OCI-LY1 (cell line): ENCODE results near the gene ZNF804A.

ENCODE experiments used
- H2AFZ ChIP-seq: fragments of 200-600 bp; sonication (generic), shearing (Covaris generic); 2 replicates; pipeline ENCODE4 v1.6.0; 2014; ENCODE audit warnings: antibody characterized with exemption, mild to moderate bottlenecking, low read length
- H3F3A ChIP-seq: fragments of 200-600 bp; sonication (generic), shearing (Covaris generic); 2 replicates; pipeline ENCODE4 v1.6.0; 2014; ENCODE audit warnings: mild to moderate bottlenecking, antibody characterized with exemption, low read length, moderate library complexity; ENCODE audit not compliant: insufficient read depth
- H3K27ac ChIP-seq: fragments of 200-600 bp; sonication (generic); 2 replicates; pipeline ENCODE4 v1.5.1; 2014; ENCODE audit warnings: low read length, mixed run types, mild to moderate bottlenecking, low read depth; ENCODE audit not compliant: poor library complexity, severe bottlenecking
- H3K27me3 ChIP-seq: fragments of 200-600 bp; sonication (generic); 2 replicates; pipeline ENCODE4 v1.6.0; 2014; ENCODE audit warnings: antibody characterized with exemption, mild to moderate bottlenecking, low read length, moderate library complexity; ENCODE audit not compliant: insufficient read depth
- H3K36me3 ChIP-seq: fragments of 200-600 bp; sonication (generic); 2 replicates; pipeline ENCODE4 v1.6.1; 2014; ENCODE audit warnings: mild to moderate bottlenecking, antibody characterized with exemption, low read length, moderate library complexity, mixed read lengths; ENCODE audit not compliant: insufficient read depth
- H3K4me1 ChIP-seq: fragments of 200-600 bp; sonication (generic); 2 replicates; pipeline ENCODE4 v1.5.1; 2014; ENCODE audit warnings: mild to moderate bottlenecking, low read length, moderate library complexity; ENCODE audit not compliant: insufficient read depth, severe bottlenecking
- H3K4me2 ChIP-seq: fragments of 200-600 bp; sonication (generic), shearing (Covaris generic); 2 replicates; pipeline ENCODE4 v1.6.1; 2014; ENCODE audit warnings: low read length
- H3K4me3 ChIP-seq: fragments of 200-600 bp; sonication (generic); 2 replicates; pipeline ENCODE4 v1.5.1; 2014; ENCODE audit warnings: low read length, low read depth, mild to moderate bottlenecking, mixed read lengths; ENCODE audit not compliant: poor library complexity, severe bottlenecking
- H3K79me2 ChIP-seq: fragments of 200-600 bp; shearing (Covaris generic); 2 replicates; pipeline ENCODE4 v1.6.1; 2016; ENCODE audit warnings: mixed run types, low read length, mixed read lengths; ENCODE audit not compliant: insufficient read depth
- H3K9ac ChIP-seq: fragments of 200-600 bp; sonication (generic), shearing (Covaris generic); 2 replicates; pipeline ENCODE4 v1.6.1; 2014; ENCODE audit warnings: mild to moderate bottlenecking, low read length, mixed read lengths
- H3K9me2 ChIP-seq: fragments of 200-600 bp; sonication (generic), shearing (Covaris generic); 2 replicates; pipeline ENCODE4 v1.6.1; 2014; ENCODE audit warnings: low read depth, mild to moderate bottlenecking, low read length, mixed read lengths
- H3K9me3 ChIP-seq: fragments of 200-600 bp; shearing (Covaris generic); 2 replicates; pipeline ENCODE4 v1.6.1; 2014; ENCODE audit warnings: low read length, mixed read lengths
- H4K20me1 ChIP-seq: fragments of 200-600 bp; sonication (generic), shearing (Covaris generic); 2 replicates; pipeline ENCODE4 v1.6.0; 2016; ENCODE audit warnings: mild to moderate bottlenecking, low read length; ENCODE audit not compliant: insufficient read depth
- EZH2 ChIP-seq: fragments of 200-600 bp; sonication (generic), shearing (Covaris generic); IDR thresholded peaks from 2 replicates; pipeline ENCODE4 v1.8.0; 2017; ENCODE audit warnings: borderline replicate concordance, mixed run types, mild to moderate bottlenecking, antibody characterized with exemption, low read length, moderate library complexity, mixed read lengths
- TF ChIP-seq, protein P1 (sequence below): fragments of 200-600 bp; sonication (generic), shearing (Covaris generic); IDR thresholded peaks from 2 replicates; pipeline ENCODE4 v1.5.1; 2017; ENCODE audit warnings: mild to moderate bottlenecking, antibody characterized with exemption, low read length, moderate library complexity, mixed read lengths

Gene ZNF804A

DNA sequence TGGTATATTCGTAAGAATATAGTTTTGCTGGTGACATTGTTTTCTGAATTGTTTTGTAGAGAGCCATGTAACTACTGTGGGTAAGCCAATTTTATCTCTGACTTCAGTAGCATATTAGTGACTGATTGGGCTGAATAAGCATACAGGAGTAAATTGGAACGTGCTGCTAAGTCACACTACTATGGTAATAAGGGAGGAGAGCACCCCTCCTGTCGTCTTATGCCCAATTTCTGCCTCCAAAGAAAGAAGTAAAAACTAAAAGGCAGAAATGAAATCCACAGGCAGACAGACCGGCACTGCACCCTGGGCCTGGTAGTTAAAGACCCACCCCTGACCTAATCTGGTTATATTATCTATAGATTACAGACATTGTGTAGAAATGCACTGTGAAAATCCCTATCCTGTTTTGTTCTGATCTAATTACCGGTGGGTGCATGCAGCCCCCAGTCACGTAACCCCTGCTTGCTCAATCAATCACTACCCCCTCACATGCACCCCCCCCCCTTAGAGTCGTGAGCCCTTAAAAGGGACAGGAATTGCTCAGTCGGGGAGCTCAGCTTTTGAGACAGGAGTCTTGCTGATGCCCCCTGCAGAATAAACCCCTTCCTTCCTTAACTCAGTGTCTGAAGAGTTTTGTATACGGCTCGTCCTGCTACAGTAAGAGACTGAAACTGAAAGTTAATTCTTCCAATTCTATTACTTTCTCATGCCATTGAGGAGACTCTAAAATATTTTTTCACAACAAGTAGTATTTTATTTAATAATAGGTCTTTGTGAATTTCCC is 167.0 kb downstream of the ZNF804A start:
- peaks cover 59% of the 10 kb centered on the region for H3K79me2 ChIP-seq
- H3K27me3 ChIP-seq: no peaks in the 10 kb centered on the region
- no peaks in the 10 kb centered on the region; the same call in 1 of the 2 replicates for H3K9me3 ChIP-seq
- no peak overlapping the region for H2AFZ ChIP-seq
- no peaks in the 10 kb centered on the region for H3F3A ChIP-seq
- H3K9me2 ChIP-seq: no peaks in the 10 kb centered on the region
- H3K36me3 ChIP-seq: peaks cover 37% of the 10 kb centered on the region
- H3K4me3 ChIP-seq: no peak overlapping the region
- H4K20me1 ChIP-seq: no peaks in the 10 kb centered on the region
- no peak overlapping the region for H3K4me2 ChIP-seq
- H3K27ac ChIP-seq: no peak overlapping the region
- TF ChIP-seq, protein P1, sequence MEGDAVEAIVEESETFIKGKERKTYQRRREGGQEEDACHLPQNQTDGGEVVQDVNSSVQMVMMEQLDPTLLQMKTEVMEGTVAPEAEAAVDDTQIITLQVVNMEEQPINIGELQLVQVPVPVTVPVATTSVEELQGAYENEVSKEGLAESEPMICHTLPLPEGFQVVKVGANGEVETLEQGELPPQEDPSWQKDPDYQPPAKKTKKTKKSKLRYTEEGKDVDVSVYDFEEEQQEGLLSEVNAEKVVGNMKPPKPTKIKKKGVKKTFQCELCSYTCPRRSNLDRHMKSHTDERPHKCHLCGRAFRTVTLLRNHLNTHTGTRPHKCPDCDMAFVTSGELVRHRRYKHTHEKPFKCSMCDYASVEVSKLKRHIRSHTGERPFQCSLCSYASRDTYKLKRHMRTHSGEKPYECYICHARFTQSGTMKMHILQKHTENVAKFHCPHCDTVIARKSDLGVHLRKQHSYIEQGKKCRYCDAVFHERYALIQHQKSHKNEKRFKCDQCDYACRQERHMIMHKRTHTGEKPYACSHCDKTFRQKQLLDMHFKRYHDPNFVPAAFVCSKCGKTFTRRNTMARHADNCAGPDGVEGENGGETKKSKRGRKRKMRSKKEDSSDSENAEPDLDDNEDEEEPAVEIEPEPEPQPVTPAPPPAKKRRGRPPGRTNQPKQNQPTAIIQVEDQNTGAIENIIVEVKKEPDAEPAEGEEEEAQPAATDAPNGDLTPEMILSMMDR: no peak
- TF ChIP-seq EZH2: no peak
- H3K4me1 ChIP-seq: no peaks in the 10 kb centered on the region
- H3K9ac ChIP-seq: no peak overlapping the region

DNA sequence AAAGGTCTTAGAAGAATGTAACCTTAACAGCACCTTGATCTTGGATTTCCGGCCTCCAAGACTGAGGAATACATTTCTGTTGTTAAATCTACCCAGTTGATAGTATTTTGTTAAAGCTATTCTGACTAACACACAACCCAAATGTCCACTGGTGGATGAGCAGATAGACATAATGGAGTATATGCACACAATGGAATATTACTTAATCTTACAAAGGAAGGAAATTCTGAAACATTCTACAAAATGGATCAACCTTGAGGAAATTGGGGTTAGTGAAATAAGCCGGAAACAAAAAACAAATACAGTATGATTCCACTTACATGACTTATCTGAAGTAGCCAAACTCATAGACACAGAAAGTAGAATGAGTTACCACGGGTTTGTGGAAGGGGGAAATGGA is 168.7 kb downstream of the ZNF804A start:
- H3K27me3 ChIP-seq: no peaks in the 10 kb centered on the region
- H3K9ac ChIP-seq: no peak overlapping the region
- H3K4me2 ChIP-seq: no peak overlapping the region
- no peak overlapping the region for H3K4me3 ChIP-seq
- H2AFZ ChIP-seq: no peak overlapping the region
- no peaks in the 10 kb centered on the region for H4K20me1 ChIP-seq
- no peaks in the 10 kb centered on the region for H3K9me3 ChIP-seq
- no peaks in the 10 kb centered on the region for H3K9me2 ChIP-seq
- no peaks in the 10 kb centered on the region for H3K4me1 ChIP-seq
- H3K27ac ChIP-seq: no peak overlapping the region
- H3K79me2 ChIP-seq: peaks cover 57% of the 10 kb centered on the region
- peaks cover 26% of the 10 kb centered on the region for H3K36me3 ChIP-seq
- H3F3A ChIP-seq: no peaks in the 10 kb centered on the region
- no peak for TF ChIP-seq EZH2
- TF ChIP-seq, protein P1: no peak

DNA sequence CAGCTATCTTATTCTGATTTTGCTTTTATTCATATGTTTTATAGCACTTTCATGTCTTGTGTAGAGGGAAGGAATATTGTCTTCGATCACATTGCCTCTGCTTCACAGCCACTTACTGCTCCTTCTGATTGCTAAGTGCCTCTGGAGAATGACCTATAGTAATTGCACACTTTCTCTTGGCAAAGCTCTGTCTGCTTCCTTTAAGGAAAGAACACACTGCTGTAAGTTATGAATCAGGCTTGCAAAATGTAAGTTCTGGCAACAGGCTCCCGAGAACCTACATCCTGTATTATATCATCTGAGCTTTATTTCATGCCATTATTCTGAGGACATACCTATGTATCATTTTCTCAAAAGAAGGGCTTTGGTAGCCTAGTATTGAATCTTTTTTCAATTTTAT is 170.7 kb downstream of the ZNF804A start:
- no peaks in the 10 kb centered on the region for H3K27me3 ChIP-seq
- H3K27ac ChIP-seq: no peak overlapping the region
- no peaks in the 10 kb centered on the region for H3K9me2 ChIP-seq
- H2AFZ ChIP-seq: no peak overlapping the region
- no peak for TF ChIP-seq EZH2
- TF ChIP-seq, protein P1: no peak
- H3K79me2 ChIP-seq: peaks cover 59% of the 10 kb centered on the region
- H3K9ac ChIP-seq: no peak overlapping the region
- H3K4me3 ChIP-seq: no peak overlapping the region
- H3K4me1 ChIP-seq: no peaks in the 10 kb centered on the region
- no peaks in the 10 kb centered on the region for H3F3A ChIP-seq
- H3K36me3 ChIP-seq: peaks cover 26% of the 10 kb centered on the region
- H3K9me3 ChIP-seq: no peaks in the 10 kb centered on the region
- no peak overlapping the region for H3K4me2 ChIP-seq
- H4K20me1 ChIP-seq: no peaks in the 10 kb centered on the region
